Tibial nerve (tissue), 4 donors: Measurements from ENCODE around the gene METTL5. TPM values are rescaled to one million over a fixed set of nuclear protein-coding genes. Genes with fewer than 3 reads are reported as not detected.

Experiments used
- DNase-seq, 2 donors: peaks; one replicate each; pipeline ENCODE4 v3.0.0-alpha.2; 2019; ENCODE audit warnings: low spot score in 2 of 2
- H3K27ac ChIP-seq, 4 donors: fragments of 200-600 bp; sonication (generic) in 3 of 4; one replicate each; pipeline ENCODE4 v1.5.1; 2017 to 2019; ENCODE audit warnings: mild to moderate bottlenecking in 1 of 4
- H3K27me3 ChIP-seq, 2 donors: fragments of 200-600 bp; sonication (generic) in 1 of 2; one replicate each; pipeline versions ENCODE4 v1.5.1 to v1.6.0; 2017 to 2019
- H3K36me3 ChIP-seq, 3 donors: fragments of 200-600 bp; sonication (generic); one replicate each; pipeline ENCODE4 v1.5.1; 2018 to 2019
- H3K4me1 ChIP-seq, 4 donors: fragments of 200-600 bp; sonication (generic) in 3 of 4; one replicate each; pipeline ENCODE4 v1.5.1; 2017 to 2019
- H3K4me3 ChIP-seq, 4 donors: fragments of 200-600 bp; sonication (generic) in 3 of 4; one replicate each; pipeline ENCODE4 v1.5.1; 2017 to 2019; ENCODE audit warnings: mild to moderate bottlenecking in 1 of 4, moderate library complexity in 1 of 4
- H3K9me3 ChIP-seq, 4 donors: fragments of 200-600 bp; sonication (generic) in 3 of 4; one replicate each; pipeline ENCODE4 v1.5.1; 2017 to 2019
- CTCF ChIP-seq, 5 experiments: fragments of 200-600 bp in 3 of 5; fragments of 450-650 bp in 2 of 5; sonication (generic) in 3 of 5; IDR thresholded peaks; one replicate each; pipeline ENCODE4 v1.5.1; 2016 to 2019; ENCODE audit warnings: antibody characterized with exemption in 5 of 5, mild to moderate bottlenecking in 3 of 5, moderate library complexity in 2 of 5
- EP300 ChIP-seq, 2 donors: sonication (generic); formaldehyde crosslinking; IDR thresholded peaks; one replicate each; pipeline ENCODE4 v1.6.1; 2017; ENCODE audit warnings: antibody characterized with exemption in 2 of 2, mild to moderate bottlenecking in 1 of 2
- POLR2A ChIP-seq, 2 donors: fragments of 450-650 bp; IDR thresholded peaks; one replicate each; pipeline ENCODE4 v1.6.1; 2017; ENCODE audit warnings: antibody characterized with exemption in 2 of 2, mild to moderate bottlenecking in 2 of 2, moderate library complexity in 2 of 2
- WGBS, 2 donors: methylation state at CpG; one replicate each; pipeline ENCODE4 v1.1.5; 2018; 5-methylcytosine and 5-hydroxymethylcytosine counted together
- total RNA-seq, 4 donors: library from RNA; depleted of rRNA; stranded (reverse); fragments of >200 nt; gene quantifications; one replicate each; pipeline ENCODE4 v1.1.0, GENCODE V29; 2016

The METTL5 gene
- total RNA-seq, 4 donors from 2014 or later, result 41.0 to 83.5 (median 47.2) TPM

DNA sequence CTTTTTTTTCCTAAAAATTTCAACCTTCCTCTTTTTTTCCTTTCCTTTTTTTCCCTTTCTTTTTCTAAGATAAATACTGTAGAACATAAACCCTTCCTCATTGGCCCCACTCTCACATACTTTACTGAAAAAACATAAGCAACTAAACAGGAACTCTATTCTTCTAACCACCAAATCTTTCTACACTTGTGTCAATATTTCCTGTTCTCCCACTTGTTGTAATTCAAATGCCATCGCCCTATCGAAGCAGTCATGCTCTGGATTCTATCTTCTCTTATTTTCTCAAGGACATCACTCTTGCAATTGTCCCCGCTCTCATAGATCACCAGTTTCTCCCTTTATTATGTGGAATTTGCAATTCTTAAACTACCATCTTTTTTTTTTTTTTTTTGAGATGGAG is 46.3 kb downstream of the METTL5 start:
- TF ChIP-seq POLR2A (IDR thresholded peaks at IDR 0.05) (no peak), EP300 (IDR thresholded peaks at IDR 0.05) (no peak), CTCF (IDR thresholded peaks at IDR 0.05) (no peak)
- Histone ChIP-seq H3K27me3 (no peaks in the 10 kb centered on the region), H3K36me3 (no peaks in the 10 kb centered on the region), H3K4me1 (peaks cover 0 to 13% (median 2%) of the 10 kb centered on the region in 4 donors), H3K27ac (no peak overlapping the region), H3K9me3 (no peaks in the 10 kb centered on the region), H3K4me3 (no peak overlapping the region)
- WGBS, 2 donors, result 43 to 51% methylated on average over 3 of the region's 3 CpGs
- DNase-seq, result no peak

GRCh38 chr2:169776252-169776761 is 48.4 kb downstream of the METTL5 start:
- no peak overlapping the region for H3K4me3 ChIP-seq
- no peak for DNase-seq
- peak overlapping the region in 1 of 4 donors; percentile 56 for H3K27ac ChIP-seq
- H3K36me3 ChIP-seq, result no peaks in the 10 kb centered on the region
- 61 to 66% methylated on average over 2 of the region's 2 CpGs for WGBS, 2 donors
- H3K4me1 ChIP-seq, result peaks cover 0 to 13% (median 2%) of the 10 kb centered on the region in 4 donors
- H3K9me3 ChIP-seq, result no peaks in the 10 kb centered on the region
- H3K27me3 ChIP-seq, result no peaks in the 10 kb centered on the region
- TF ChIP-seq CTCF (IDR thresholded peaks at IDR 0.05) (no peak), POLR2A (IDR thresholded peaks at IDR 0.05) (no peak), EP300 (IDR thresholded peaks at IDR 0.05) (no peak)

GRCh38 chr2:169775765-169776164 is 48.9 kb downstream of the METTL5 start:
- peak overlapping the region in 3 of 4 donors; percentile 42 to 56 (median 44) for H3K27ac ChIP-seq
- H3K36me3 ChIP-seq, result no peaks in the 10 kb centered on the region
- TF ChIP-seq POLR2A (IDR thresholded peaks at IDR 0.05) (no peak), EP300 (IDR thresholded peaks at IDR 0.05) (no peak), CTCF (IDR thresholded peaks at IDR 0.05) (no peak)
- H3K27me3 ChIP-seq, result no peaks in the 10 kb centered on the region
- no peak for DNase-seq
- H3K9me3 ChIP-seq, result no peaks in the 10 kb centered on the region
- no peak overlapping the region for H3K4me3 ChIP-seq
- 34 to 36% methylated on average over 2 of the region's 2 CpGs for WGBS, 2 donors
- peaks cover 0 to 13% (median 2%) of the 10 kb centered on the region in 4 donors for H3K4me1 ChIP-seq

GRCh38 chr2:169775354-169775753 is 49.4 kb downstream of the METTL5 start:
- Histone ChIP-seq H3K4me1 (peaks cover 0 to 13% (median 2%) of the 10 kb centered on the region in 4 donors), H3K27me3 (no peaks in the 10 kb centered on the region), H3K27ac (peak overlapping the region in 3 of 4 donors; percentile 42 to 56 (median 44)), H3K4me3 (no peak overlapping the region), H3K36me3 (no peaks in the 10 kb centered on the region), H3K9me3 (no peaks in the 10 kb centered on the region)
- DNase-seq, result no peak
- 76 to 88% methylated on average over 3 of the region's 3 CpGs for WGBS, 2 donors
- TF ChIP-seq POLR2A (IDR thresholded peaks at IDR 0.05), result no peak
- TF ChIP-seq EP300 (IDR thresholded peaks at IDR 0.05), result no peak
- no peak for TF ChIP-seq CTCF (IDR thresholded peaks at IDR 0.05)

- peaks cover 0 to 11% of the 10 kb centered on the region in 2 donors for H3K27me3 ChIP-seq
- WGBS, 2 donors, result 89% methylated on average over 2 of the region's 2 CpGs
- no peak overlapping the region for H3K27ac ChIP-seq
- DNase-seq, result no peak
- no peak for TF ChIP-seq CTCF (IDR thresholded peaks at IDR 0.05)
- TF ChIP-seq POLR2A (IDR thresholded peaks at IDR 0.05), result no peak
- TF ChIP-seq EP300 (IDR thresholded peaks at IDR 0.05), result no peak
- H3K36me3 ChIP-seq, result no peaks in the 10 kb centered on the region
- peaks cover 0 to 27% (median 7%) of the 10 kb centered on the region in 4 donors for H3K4me1 ChIP-seq
- H3K4me3 ChIP-seq, result no peak overlapping the region
- H3K9me3 ChIP-seq, result no peaks in the 10 kb centered on the region
Observed at GRCh38 chr2:169772651-169773050, 52.1 kb downstream of the METTL5 start.
